OCI-LY3 (cell line): ENCODE results near the gene HNRNPL.

ENCODE experiments used
- CTCF ChIP-seq: fragments of 200-600, 300-600 bp; sonication (generic); IDR thresholded peaks from 2 replicates; pipeline ENCODE4 v1.5.1; 2014; ENCODE audit warnings: antibody characterized with exemption, low read length, low read depth
- EZH2phosphoT487 ChIP-seq: fragments of 200-600 bp; shearing (Covaris generic); IDR thresholded peaks from 2 replicates; pipeline ENCODE4 v1.6.1; 2018; ENCODE audit warnings: antibody characterized with exemption, mixed run types, low read depth

GRCh38 chr19:38894968-38895367 is 45.2 kb upstream of the HNRNPL start:
- TF ChIP-seq CTCF, result no peak
- TF ChIP-seq EZH2phosphoT487, result no peak
